ENCODE data around the gene LPCAT1. TPM values are rescaled to one million over a fixed set of nuclear protein-coding genes. Genes with fewer than 3 reads are reported as not detected.

LPCAT1 gene
- total and polyA plus RNA-seq, 2 of the 4 experiments (the other 2 are of a cell fraction) = 17.7 to 33.6 TPM

DNA sequence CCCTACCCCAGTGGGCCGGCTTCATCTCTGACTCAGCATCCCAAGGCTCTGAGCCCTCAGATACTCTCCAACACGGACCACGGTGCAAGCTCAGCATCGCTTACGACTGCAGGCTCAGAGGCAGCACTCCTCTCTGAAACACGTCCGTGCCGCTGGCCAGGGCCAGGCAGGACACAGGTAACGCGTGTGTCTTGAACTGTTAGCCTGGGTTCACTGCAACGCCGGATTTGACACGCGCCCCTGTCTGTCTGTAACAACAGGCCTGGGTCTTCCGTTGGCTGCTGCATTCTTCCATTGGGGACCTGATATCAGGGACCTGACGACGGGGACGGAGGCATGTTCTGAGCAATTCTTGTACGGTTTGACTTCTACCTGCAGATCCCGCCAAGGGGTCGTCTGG, 84.9 kb downstream of the LPCAT1 start:
- H2BK120ac ChIP-seq (ENCODE audit: low read depth, low read length) = no peak overlapping the region
- DNase-seq = no peak
- H3K14ac ChIP-seq (replicated peaks; ENCODE audit: low read depth, low read length) = no peak overlapping the region

More for the DNA sequence above, 84.9 kb downstream of the LPCAT1 start:
- ChIA-PET CTCF (no interaction called here), POLR2A (ENCODE audit: unreplicated experiment) (no interaction called here)
- no peak overlapping the region for H3K4ac ChIP-seq (ENCODE audit: low read depth, low read length)
- H3K56ac ChIP-seq (ENCODE audit: extremely low read depth, insufficient read depth, low read length) = no peak overlapping the region
- H3K9ac ChIP-seq (ENCODE audit: low read depth, low read length) = no peak overlapping the region
- 87% methylated on average over 15 of the region's 21 CpGs; no CpG with 5 or more reads in 1 of the 2 experiments for WGBS, 2 experiments (ENCODE audit: extremely low coverage in 2 of 2, insufficient read length in 1 of 2)
- H3K4me2 ChIP-seq (ENCODE audit: low read depth, low read length) = no peak overlapping the region
- intact Hi-C loops (cut with micrococcal nuclease) (no loop called here), in situ Hi-C loops (cut with MboI; ENCODE audit: low sequenced_read_pairs) (no loop called here), dilution Hi-C loops (cut with HindIII; ENCODE audit: low sequenced_read_pairs, unreplicated experiment) (no loop called here)
- peaks cover 8% of the 10 kb centered on the region for H3K9me3 ChIP-seq (ENCODE audit: control insufficient read depth, insufficient read depth, low read length)
- no peak overlapping the region for H4K5ac ChIP-seq (ENCODE audit: low read depth, low read length)
- H3K23ac ChIP-seq (ENCODE audit: low read depth, low read length) = no peak overlapping the region
- no peak overlapping the region for H2AK9ac ChIP-seq (replicated peaks; ENCODE audit: low read depth, low read length, poor library complexity)
- H3K4me1 ChIP-seq (ENCODE audit: control insufficient read depth, insufficient read depth, low read length) = no peaks in the 10 kb centered on the region; the same call in 1 of the 2 replicates
- H3K27me3 ChIP-seq (ENCODE audit: control insufficient read depth, insufficient read depth, low read length) = peaks cover 23% of the 10 kb centered on the region
- H3K79me1 ChIP-seq (ENCODE audit: low read depth in 1 of 2, low read length in 2 of 2) = no peaks in the 10 kb centered on the region
- H2BK5ac ChIP-seq (ENCODE audit: low read depth, low read length, poor library complexity, severe bottlenecking) = no peak overlapping the region
- no peak overlapping the region for H3K27ac ChIP-seq (ENCODE audit: insufficient read depth, low read length)
- no peak for ATAC-seq (ENCODE audit: low read depth)
- H4K20me1 ChIP-seq (ENCODE audit: insufficient read depth, low read length) = no peaks in the 10 kb centered on the region
- TF ChIP-seq RCOR1 (IDR thresholded peaks at IDR 0.05; ENCODE audit: insufficient replicate concordance, low read length) (no peak), FOS (IDR thresholded peaks at IDR 0.05; ENCODE audit: low read depth, low read length) (no peak), CHD1 (IDR thresholded peaks at IDR 0.05; ENCODE audit: low read depth, low read length) (no peak), RFX5 (IDR thresholded peaks at IDR 0.05; ENCODE audit: low read depth, low read length) (no peak), MAFK (IDR thresholded peaks at IDR 0.05; ENCODE audit: low read depth, low read length) (no peak), CEBPB (IDR thresholded peaks at IDR 0.05; ENCODE audit: low read depth, low read length) (no peak), MAZ (IDR thresholded peaks at IDR 0.05; ENCODE audit: borderline replicate concordance, low read depth, low read length) (no peak), RAD21 (IDR thresholded peaks at IDR 0.05; ENCODE audit: low read length) (no peak), POLR2A (IDR thresholded peaks at IDR 0.05; ENCODE audit: low read depth, low read length) (no peak), BHLHE40 (IDR thresholded peaks at IDR 0.05; ENCODE audit: low read depth, low read length) (no peak)
- TF ChIP-seq, protein P1, sequence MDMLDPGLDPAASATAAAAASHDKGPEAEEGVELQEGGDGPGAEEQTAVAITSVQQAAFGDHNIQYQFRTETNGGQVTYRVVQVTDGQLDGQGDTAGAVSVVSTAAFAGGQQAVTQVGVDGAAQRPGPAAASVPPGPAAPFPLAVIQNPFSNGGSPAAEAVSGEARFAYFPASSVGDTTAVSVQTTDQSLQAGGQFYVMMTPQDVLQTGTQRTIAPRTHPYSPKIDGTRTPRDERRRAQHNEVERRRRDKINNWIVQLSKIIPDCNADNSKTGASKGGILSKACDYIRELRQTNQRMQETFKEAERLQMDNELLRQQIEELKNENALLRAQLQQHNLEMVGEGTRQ (IDR thresholded peaks at IDR 0.05; ENCODE audit: low read depth, low read length) = no peak
- TF ChIP-seq, protein P2, sequence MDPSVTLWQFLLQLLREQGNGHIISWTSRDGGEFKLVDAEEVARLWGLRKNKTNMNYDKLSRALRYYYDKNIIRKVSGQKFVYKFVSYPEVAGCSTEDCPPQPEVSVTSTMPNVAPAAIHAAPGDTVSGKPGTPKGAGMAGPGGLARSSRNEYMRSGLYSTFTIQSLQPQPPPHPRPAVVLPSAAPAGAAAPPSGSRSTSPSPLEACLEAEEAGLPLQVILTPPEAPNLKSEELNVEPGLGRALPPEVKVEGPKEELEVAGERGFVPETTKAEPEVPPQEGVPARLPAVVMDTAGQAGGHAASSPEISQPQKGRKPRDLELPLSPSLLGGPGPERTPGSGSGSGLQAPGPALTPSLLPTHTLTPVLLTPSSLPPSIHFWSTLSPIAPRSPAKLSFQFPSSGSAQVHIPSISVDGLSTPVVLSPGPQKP (IDR thresholded peaks at IDR 0.05; ENCODE audit: borderline replicate concordance, low read depth, low read length) = no peak
- TF ChIP-seq, protein P3, sequence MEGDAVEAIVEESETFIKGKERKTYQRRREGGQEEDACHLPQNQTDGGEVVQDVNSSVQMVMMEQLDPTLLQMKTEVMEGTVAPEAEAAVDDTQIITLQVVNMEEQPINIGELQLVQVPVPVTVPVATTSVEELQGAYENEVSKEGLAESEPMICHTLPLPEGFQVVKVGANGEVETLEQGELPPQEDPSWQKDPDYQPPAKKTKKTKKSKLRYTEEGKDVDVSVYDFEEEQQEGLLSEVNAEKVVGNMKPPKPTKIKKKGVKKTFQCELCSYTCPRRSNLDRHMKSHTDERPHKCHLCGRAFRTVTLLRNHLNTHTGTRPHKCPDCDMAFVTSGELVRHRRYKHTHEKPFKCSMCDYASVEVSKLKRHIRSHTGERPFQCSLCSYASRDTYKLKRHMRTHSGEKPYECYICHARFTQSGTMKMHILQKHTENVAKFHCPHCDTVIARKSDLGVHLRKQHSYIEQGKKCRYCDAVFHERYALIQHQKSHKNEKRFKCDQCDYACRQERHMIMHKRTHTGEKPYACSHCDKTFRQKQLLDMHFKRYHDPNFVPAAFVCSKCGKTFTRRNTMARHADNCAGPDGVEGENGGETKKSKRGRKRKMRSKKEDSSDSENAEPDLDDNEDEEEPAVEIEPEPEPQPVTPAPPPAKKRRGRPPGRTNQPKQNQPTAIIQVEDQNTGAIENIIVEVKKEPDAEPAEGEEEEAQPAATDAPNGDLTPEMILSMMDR (conservative IDR thresholded peaks at IDR 0.05; ENCODE audit: low read depth, low read length) = no peak
- no peak overlapping the region for H3K4me3 ChIP-seq (ENCODE audit: insufficient read depth, low read depth, low read length)
- H3K36me3 ChIP-seq (ENCODE audit: control insufficient read depth, insufficient read depth, low read length) = no peaks in the 10 kb centered on the region
- no peaks in the 10 kb centered on the region for H3K9me1 ChIP-seq (ENCODE audit: insufficient read depth, low read length)
- no peak overlapping the region for H2BK20ac ChIP-seq (ENCODE audit: low read depth, low read length)
- no peak overlapping the region for H2AK5ac ChIP-seq (ENCODE audit: low read depth, low read length)
- H2AFZ ChIP-seq (replicated peaks; ENCODE audit: low read length, poor library complexity) = no peak overlapping the region
- H4K8ac ChIP-seq (ENCODE audit: low read depth in 2 of 2, low read length in 2 of 2) = no peak overlapping the region
- no peak overlapping the region for H4K91ac ChIP-seq (ENCODE audit: insufficient read depth, low read depth, low read length)
- H3K18ac ChIP-seq (ENCODE audit: low read depth, low read length) = no peak overlapping the region
- no peak overlapping the region for H2BK15ac ChIP-seq (ENCODE audit: low read depth, low read length)
- no TSS peak for BruUV-seq (replicated peaks)

Data from IMR-90 (cell line).